IMR-90 (cell line): Measurements from ENCODE around the gene NUP98. TPM values are rescaled to one million over a fixed set of nuclear protein-coding genes. Genes with fewer than 3 reads are reported as not detected.

Experiments
- ATAC-seq: fragments of 200-7000 bp; cut with Tn5 transposase; 2 replicates; pipeline ENCODE4 v1.9.1; 2020; ENCODE audit warnings: low read depth, mild to moderate bottlenecking, moderate library complexity
- Bru-seq: library from RNA; stranded (reverse); fragments of 400-500 nt; gene quantifications from one replicate; lab custom pipeline; 2021; lab: Mats Ljungman, UMichigan
- BruChase-seq, 2 experiments: library from RNA; stranded (reverse); fragments of 400-500 nt; gene quantifications; one replicate each; lab custom pipeline; 2021; lab: Mats Ljungman, UMichigan
- BruUV-seq: library from RNA; stranded (reverse); fragments of 400-500 nt; replicated peaks from 2 replicates; lab custom pipeline; 2021; lab: Mats Ljungman, UMichigan
- CTCF ChIA-PET: fragments of 300-600 bp; formaldehyde crosslinking; extraction: SDS; loops from one replicate; lab custom pipeline; 2021; ENCODE audit warnings: antibody characterized with exemption; lab: Yijun Ruan, JAX
- POLR2A ChIA-PET: fragments of 300-600 bp; sonication (Branson Sonifier 250); formaldehyde crosslinking; loops from one replicate; lab custom pipeline; 2022; ENCODE audit warnings: antibody characterized with exemption; ENCODE audit not compliant: unreplicated experiment; lab: Charles Lee
- DNase-seq: peaks from one replicate; pipeline ENCODE4 v3.0.0; 2013
- H2AFZ ChIP-seq: replicated peaks from 2 replicates; pipeline ENCODE3; 2013; ENCODE audit warnings: low read length, mild to moderate bottlenecking; ENCODE audit not compliant: poor library complexity
- H2AK5ac ChIP-seq: 2 replicates; pipeline ENCODE4 v1.6.1; 2013; ENCODE audit warnings: low read depth, low read length, inconsistent platforms
- H2AK9ac ChIP-seq: replicated peaks from 2 replicates; pipeline ENCODE3; 2013; ENCODE audit warnings: mild to moderate bottlenecking, low read depth, low read length, moderate library complexity; ENCODE audit not compliant: poor library complexity
- H2BK120ac ChIP-seq: 2 replicates; pipeline ENCODE4 v1.6.1; 2013; ENCODE audit warnings: low read depth, low read length, inconsistent platforms
- H2BK15ac ChIP-seq: 3 replicates; pipeline ENCODE4 v1.6.1; 2013; ENCODE audit warnings: low read depth, low read length, inconsistent platforms
- H2BK20ac ChIP-seq: 2 replicates; pipeline ENCODE4 v1.6.1; 2013; ENCODE audit warnings: low read depth, mild to moderate bottlenecking, inconsistent platforms, low read length, moderate library complexity
- H2BK5ac ChIP-seq: 2 replicates; pipeline ENCODE4 v1.6.1; 2013; ENCODE audit warnings: mild to moderate bottlenecking, low read depth, low read length, inconsistent platforms; ENCODE audit not compliant: poor library complexity, severe bottlenecking
- H3K14ac ChIP-seq: replicated peaks from 2 replicates; pipeline ENCODE4 v1.6.1; 2013; ENCODE audit warnings: low read depth, low read length, inconsistent platforms
- H3K18ac ChIP-seq: 2 replicates; pipeline ENCODE4 v1.6.1; 2013; ENCODE audit warnings: low read depth, low read length, control low read depth
- H3K23ac ChIP-seq: 2 replicates; pipeline ENCODE4 v1.6.1; 2013; ENCODE audit warnings: low read depth, low read length, inconsistent platforms
- H3K27ac ChIP-seq: 2 replicates; pipeline ENCODE4 v1.5.1; 2013; ENCODE audit warnings: mild to moderate bottlenecking, control low read depth, low read length; ENCODE audit not compliant: insufficient read depth
- H3K27me3 ChIP-seq: 2 replicates; pipeline ENCODE4 v1.6.1; 2013; ENCODE audit warnings: low read length; ENCODE audit not compliant: control insufficient read depth, insufficient read depth
- H3K36me3 ChIP-seq: 2 replicates; pipeline ENCODE4 v1.6.1; 2013; ENCODE audit warnings: low read length, mixed read lengths; ENCODE audit not compliant: control insufficient read depth, insufficient read depth
- H3K4ac ChIP-seq: 2 replicates; pipeline ENCODE4 v1.6.1; 2013; ENCODE audit warnings: low read depth, low read length, inconsistent platforms
- H3K4me1 ChIP-seq: 2 replicates; pipeline ENCODE4 v1.6.1; 2013; ENCODE audit warnings: low read length, mixed read lengths; ENCODE audit not compliant: control insufficient read depth, insufficient read depth
- H3K4me2 ChIP-seq: 2 replicates; pipeline ENCODE4 v1.6.1; 2013; ENCODE audit warnings: low read depth, mild to moderate bottlenecking, control low read depth, low read length, moderate library complexity
- H3K4me3 ChIP-seq: 2 replicates; pipeline ENCODE4 v1.5.1; 2013; ENCODE audit warnings: low read depth, mild to moderate bottlenecking, control low read depth, low read length, moderate library complexity; ENCODE audit not compliant: insufficient read depth
- H3K56ac ChIP-seq: 2 replicates; pipeline ENCODE4 v1.6.1; 2013; ENCODE audit warnings: low read length, inconsistent platforms; ENCODE audit not compliant: insufficient read depth; ENCODE audit errors: extremely low read depth
- H3K79me1 ChIP-seq, 2 experiments: 2 replicates each; pipeline ENCODE4 v1.6.1; 2013; ENCODE audit warnings: low read length in 2 of 2, inconsistent platforms in 1 of 2, low read depth in 1 of 2
- H3K9ac ChIP-seq: 2 replicates; pipeline ENCODE4 v1.6.1; 2013; ENCODE audit warnings: low read depth, low read length, control low read depth
- H3K9me1 ChIP-seq: 2 replicates; pipeline ENCODE4 v1.6.1; 2013; ENCODE audit warnings: low read length, inconsistent platforms; ENCODE audit not compliant: insufficient read depth
- H3K9me3 ChIP-seq: 2 replicates; pipeline ENCODE4 v1.6.1; 2013; ENCODE audit warnings: low read length; ENCODE audit not compliant: control insufficient read depth, insufficient read depth
- H4K20me1 ChIP-seq: 2 replicates; pipeline ENCODE4 v1.6.1; 2013; ENCODE audit warnings: low read length, inconsistent platforms; ENCODE audit not compliant: insufficient read depth
- H4K5ac ChIP-seq: 2 replicates; pipeline ENCODE4 v1.6.1; 2013; ENCODE audit warnings: mild to moderate bottlenecking, low read depth, low read length, control low read depth
- H4K8ac ChIP-seq, 2 experiments: 2 replicates each; pipeline ENCODE4 v1.6.1; 2013; ENCODE audit warnings: low read depth in 2 of 2, low read length in 2 of 2, control low read depth in 1 of 2, inconsistent platforms in 1 of 2
- H4K91ac ChIP-seq: 2 replicates; pipeline ENCODE4 v1.6.1; 2013; ENCODE audit warnings: low read depth, low read length, inconsistent platforms; ENCODE audit not compliant: insufficient read depth
- BHLHE40 ChIP-seq: fragments of 150-350 bp; IDR thresholded peaks from 2 replicates; pipeline ENCODE4 v1.6.1; 2016; ENCODE audit warnings: mild to moderate bottlenecking, low read depth, low read length
- CEBPB ChIP-seq: IDR thresholded peaks from 2 replicates; pipeline ENCODE4 v1.6.1; 2012; ENCODE audit warnings: low read depth, low read length, improper control_type of control experiment
- CHD1 ChIP-seq: IDR thresholded peaks from 2 replicates; pipeline ENCODE4 v1.6.1; 2012; ENCODE audit warnings: low read depth, low read length, improper control_type of control experiment
- CTCF ChIP-seq: conservative IDR thresholded peaks from 2 replicates; pipeline ENCODE4 v1.5.1; 2012; ENCODE audit warnings: mild to moderate bottlenecking, low read depth, low read length, improper control_type of control experiment
- MAFK ChIP-seq: IDR thresholded peaks from 2 replicates; pipeline ENCODE4 v1.6.1; 2012; ENCODE audit warnings: low read depth, low read length, improper control_type of control experiment
- MAZ ChIP-seq: IDR thresholded peaks from 2 replicates; pipeline ENCODE4 v1.6.1; 2012; ENCODE audit warnings: low read depth, mild to moderate bottlenecking, low read length, improper control_type of control experiment, moderate library complexity, borderline replicate concordance
- MXI1 ChIP-seq: IDR thresholded peaks from 2 replicates; pipeline ENCODE4 v1.6.1; 2012; ENCODE audit warnings: low read depth, mild to moderate bottlenecking, low read length, moderate library complexity, borderline replicate concordance
- NFE2L2 ChIP-seq: fragments of 150-350 bp; IDR thresholded peaks from 2 replicates; pipeline ENCODE4 v1.6.1; 2016; ENCODE audit warnings: low read depth, mild to moderate bottlenecking, low read length
- POLR2A ChIP-seq: IDR thresholded peaks from 2 replicates; pipeline ENCODE4 v1.6.1; 2012; ENCODE audit warnings: mild to moderate bottlenecking, low read depth, low read length
- RAD21 ChIP-seq: IDR thresholded peaks from 2 replicates; pipeline ENCODE4 v1.6.1; 2012; ENCODE audit warnings: low read length, improper control_type of control experiment
- SMC3 ChIP-seq: fragments of 150-350 bp; IDR thresholded peaks from 2 replicates; pipeline ENCODE4 v1.6.1; 2016; ENCODE audit warnings: low read depth, mild to moderate bottlenecking, antibody characterized with exemption, low read length, moderate library complexity
- USF2 ChIP-seq: fragments of 150-350 bp; IDR thresholded peaks from 2 replicates; pipeline ENCODE4 v1.6.1; 2017; ENCODE audit warnings: mild to moderate bottlenecking, antibody characterized with exemption, low read length, low read depth
- WGBS, 2 experiments: methylation state at CpG; one replicate each; pipeline versions ENCODE4 v1.1.5 to v1.1.7; 2013; ENCODE audit warnings: missing lambda C conversion rate in 2 of 2; ENCODE audit not compliant: insufficient read length in 1 of 2; ENCODE audit errors: extremely low coverage in 2 of 2; 5-methylcytosine and 5-hydroxymethylcytosine counted together
- dilution Hi-C: fragments of 300-500 bp; cut with HindIII; formaldehyde crosslinking; loops from one replicate; pipeline ENCODE4 v1.14.3; 2018; ENCODE audit warnings: low sequenced_read_pairs; ENCODE audit not compliant: unreplicated experiment
- in situ Hi-C: fragments of 300-500 bp; cut with MboI; formaldehyde crosslinking; loops from 3 replicates; pipeline ENCODE4 v1.14.3; 2019; ENCODE audit warnings: low sequenced_read_pairs, inconsistent platforms, mixed read lengths
- intact Hi-C: fragments of 100-400 bp; cut with micrococcal nuclease; formaldehyde crosslinking; loops from 2 replicates; pipeline ENCODE4 v1.10.0; 2022
- long read RNA-seq: library from polyadenylated mRNA; unstranded; transcript quantifications from one replicate; pipeline ENCODE4 v2.0.0, GENCODE V29; 2021; ENCODE audit not compliant: unreplicated experiment
- polyA plus RNA-seq, 3 experiments: library from polyadenylated mRNA; depleted of rRNA; stranded (reverse); fragments of >200 nt; gene quantifications; 2 replicates each; pipeline ENCODE4 v1.2.3, GENCODE V29; 2012; ENCODE audit warnings: low replicate concordance in 1 of 3
- total RNA-seq: library from RNA; depleted of rRNA; stranded (reverse); fragments of >200 nt; gene quantifications from 2 replicates; pipeline ENCODE4 v1.2.3, GENCODE V29; 2012; rRNA removed

The NUP98 gene
- total RNA-seq = 138 and 145 TPM in 2 replicates
- polyA plus RNA-seq (2012; rRNA removed) = 103 and 105 TPM in 2 replicates
- 69.7 and 79.4 TPM in 2 replicates for polyA plus RNA-seq (2012; cell fraction: cytosol; rRNA removed)
- polyA plus RNA-seq (2012; cell fraction: nucleus; rRNA removed; ENCODE audit: low replicate concordance) = 137 and 211 TPM in 2 replicates
- Bru-seq, nascent RNA = percentile 91 among the genes with signal in this experiment
- BruChase-seq, experiment 1, labeled RNA remaining after a 6-hour chase = percentile 93 among the genes with signal in this experiment
- BruChase-seq, experiment 2, labeled RNA remaining after a 2-hour chase = percentile 89 among the genes with signal in this experiment
- long read RNA-seq, transcript NUP98-204 (20 exons, 3,923 nt) = major isoform, 9 of 43 reads
- long read RNA-seq, partial matches to known transcripts = 15 of 43 reads
- long read RNA-seq, other reads (novel, unspliced or antisense) = 13 of 43 reads

- H3K27ac ChIP-seq = peak within 1 kb of the TSS; percentile 79
- peak; percentile 96 for ATAC-seq
- dilution Hi-C loops = no loop called here
- 0 out of 2 replicates have a peak, but pooled peaks have one; percentile 9 for TF ChIP-seq CHD1
- no peak for TF ChIP-seq MAFK
- peak; percentile 98 for TF ChIP-seq MAZ
- TF ChIP-seq MXI1 = peak; percentile 94; the same call in 1 of the 2 replicates
- TF ChIP-seq CEBPB = peak; percentile 99
- no peak for TF ChIP-seq NFE2L2
- peak; percentile 97 for TF ChIP-seq POLR2A
- TF ChIP-seq USF2 = peak; percentile 84
- TF ChIP-seq RAD21 = no peak
- no peak for TF ChIP-seq SMC3
- 0 out of 2 replicates have a peak, but pooled peaks have one; percentile 10 for TF ChIP-seq BHLHE40
- no peak for TF ChIP-seq CTCF
These were observed at the start of gene NUP98 for GRCh38 chr11:3797329-3798090. Gene NUP98 (minus strand): TSS chr11:3797554. CDS start chr11:3782117, 15,437 bp downstream.

More at GRCh38 chr11:3797329-3798090, at the start of gene NUP98:
- Histone ChIP-seq H2BK15ac (peak within 1 kb of the TSS; percentile 69; the same call in 1 of the 3 replicates), H3K23ac (peak within 1 kb of the TSS; percentile 93), H3K4me2 (peak within 1 kb of the TSS; percentile 97), H2BK5ac (peak within 1 kb of the TSS; percentile 76), H3K79me1 (peaks cover 4 to 24% of the 10 kb centered on the region in 2 experiments; a peak in 2 of 4 replicates), H4K8ac (peak within 1 kb of the TSS; percentile 91 to 99), H3K27me3 (no peaks in the 10 kb centered on the region), H2BK20ac (no peak within 1 kb of the TSS), H2AFZ (peak within 1 kb of the TSS; percentile 90), H3K9me3 (no peaks in the 10 kb centered on the region), H3K9ac (peak within 1 kb of the TSS; percentile 84), H2AK5ac (peak within 1 kb of the TSS; percentile 88), H3K4ac (peak within 1 kb of the TSS; percentile 96), H3K36me3 (peaks cover 12% of the 10 kb centered on the region), H3K4me3 (peak within 1 kb of the TSS; percentile 74), H4K20me1 (peaks cover 41% of the 10 kb centered on the region), H3K18ac (peak within 1 kb of the TSS; percentile 54), H3K9me1 (peaks cover 7% of the 10 kb centered on the region; the same call in 1 of the 2 replicates), H3K14ac (peak within 1 kb of the TSS; percentile 88), H2AK9ac (peak within 1 kb of the TSS; percentile 94), H4K5ac (peak within 1 kb of the TSS; percentile 85), H3K4me1 (no peaks in the 10 kb centered on the region; the same call in 1 of the 2 replicates), H3K56ac (peak within 1 kb of the TSS; percentile 52), H4K91ac (peak within 1 kb of the TSS; percentile 89), H2BK120ac (peak within 1 kb of the TSS; percentile 79; the same call in 1 of the 2 replicates)
- 1% methylated on average over 20 of the region's 86 CpGs; no CpG with 5 or more reads in 1 of the 2 experiments for WGBS, 2 experiments
- no TSS peak for BruUV-seq
- CTCF ChIA-PET = interaction anchor here (0.6 to 1.0 kb wide), 2 partner anchors 11 to 71 kb away, joined by 4 to 5 read pairs; partner anchors contain the start of gene PGAP2
- POLR2A ChIA-PET = no interaction called here
- in situ Hi-C loops = no loop called here
- DNase-seq = peak; percentile 100
- intact Hi-C loops = loop anchor here (5.0 kb wide), 1 partner anchor 45 kb away; the partner anchor contains the start of gene RHOG
